GM19397 (cell line): ENCODE data around the gene RPN2.

Experiments used
- ATAC-seq: cut with Tn5 transposase; IDR thresholded peaks from one replicate; pipeline ENCODE4 v1.9.1; 2021; ENCODE audit warnings: mild to moderate bottlenecking, moderate library complexity; ENCODE audit not compliant: unreplicated experiment

RPN2 gene

GRCh38 chr20:37238935-37239451 lies 59.9 kb downstream of the RPN2 start:
- ATAC-seq: no peak

DNA sequence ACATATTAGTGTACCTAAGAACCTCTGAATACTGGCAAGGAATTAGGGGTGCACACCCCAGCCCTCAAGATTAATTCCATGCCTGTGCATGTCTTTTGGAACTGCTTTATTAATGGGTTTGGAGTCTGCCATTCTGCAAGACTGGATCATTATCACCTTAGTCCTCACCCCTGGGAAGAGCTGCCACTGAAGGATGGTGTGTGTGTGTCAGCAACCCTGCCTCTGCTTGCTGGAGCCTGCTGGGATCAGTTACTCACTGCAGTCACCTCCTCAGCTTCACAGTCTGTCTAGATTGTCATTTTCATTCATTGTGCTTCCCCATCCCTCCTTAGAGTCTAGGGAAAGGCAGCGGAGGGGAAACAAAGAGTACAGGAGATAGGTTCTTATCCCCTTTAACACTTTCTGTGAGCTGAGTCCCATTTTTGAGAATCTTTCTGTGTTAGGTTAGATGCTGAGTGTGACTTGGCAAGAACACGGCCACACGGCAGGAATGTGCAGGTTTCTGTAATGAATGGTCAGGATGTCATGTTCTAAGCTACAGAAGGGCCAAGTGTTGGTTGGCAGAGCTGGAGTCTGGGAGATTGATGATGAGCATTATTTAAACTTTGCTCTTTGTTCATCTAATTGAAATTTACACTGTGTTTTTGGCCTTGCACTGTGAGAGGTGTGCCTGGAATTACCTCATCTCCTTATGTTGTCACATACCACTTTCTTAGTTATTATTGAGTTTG lies 61.4 kb downstream of the RPN2 start:
- no peak for ATAC-seq

- ATAC-seq: no peak
Measured at GRCh38 chr20:37242503-37242902, 63.4 kb downstream of the RPN2 start.

GRCh38 chr20:37243076-37243936 lies 64.2 kb downstream of the RPN2 start:
- ATAC-seq: no peak

DNA sequence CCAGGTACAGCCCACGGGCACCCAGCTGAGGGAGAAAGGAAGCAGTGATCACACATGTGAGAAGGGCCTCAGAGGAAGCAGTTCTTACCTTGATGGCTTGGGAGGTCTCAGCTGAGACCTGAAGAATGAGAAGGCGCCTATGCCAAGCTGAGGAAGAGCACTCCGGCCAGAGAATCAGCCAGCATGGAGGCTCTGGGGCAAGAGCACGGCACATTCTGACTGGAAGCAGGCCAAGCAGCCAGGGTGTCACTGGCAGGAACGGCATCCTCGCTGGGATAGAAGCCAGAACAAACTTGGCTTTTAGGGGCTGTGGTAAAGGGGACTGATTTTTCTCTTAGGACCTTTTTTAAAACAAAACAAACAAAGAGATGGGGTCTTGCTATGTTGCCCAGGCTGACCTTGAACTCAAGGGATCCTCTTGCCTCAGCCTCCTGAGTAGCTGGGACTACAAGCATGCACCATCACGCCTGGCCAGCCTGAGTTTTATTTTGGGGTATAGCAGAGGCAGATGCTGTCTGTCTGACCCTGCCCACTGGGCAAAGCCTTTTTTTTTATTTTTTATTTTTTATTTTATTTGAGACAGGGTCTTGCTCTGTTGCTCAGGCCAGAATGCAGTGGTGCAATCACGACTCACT lies 64.9 kb downstream of the RPN2 start:
- ATAC-seq: no peak

- ATAC-seq: no peak
Measured at GRCh38 chr20:37244572-37244957, 65.4 kb downstream of the RPN2 start.

DNA sequence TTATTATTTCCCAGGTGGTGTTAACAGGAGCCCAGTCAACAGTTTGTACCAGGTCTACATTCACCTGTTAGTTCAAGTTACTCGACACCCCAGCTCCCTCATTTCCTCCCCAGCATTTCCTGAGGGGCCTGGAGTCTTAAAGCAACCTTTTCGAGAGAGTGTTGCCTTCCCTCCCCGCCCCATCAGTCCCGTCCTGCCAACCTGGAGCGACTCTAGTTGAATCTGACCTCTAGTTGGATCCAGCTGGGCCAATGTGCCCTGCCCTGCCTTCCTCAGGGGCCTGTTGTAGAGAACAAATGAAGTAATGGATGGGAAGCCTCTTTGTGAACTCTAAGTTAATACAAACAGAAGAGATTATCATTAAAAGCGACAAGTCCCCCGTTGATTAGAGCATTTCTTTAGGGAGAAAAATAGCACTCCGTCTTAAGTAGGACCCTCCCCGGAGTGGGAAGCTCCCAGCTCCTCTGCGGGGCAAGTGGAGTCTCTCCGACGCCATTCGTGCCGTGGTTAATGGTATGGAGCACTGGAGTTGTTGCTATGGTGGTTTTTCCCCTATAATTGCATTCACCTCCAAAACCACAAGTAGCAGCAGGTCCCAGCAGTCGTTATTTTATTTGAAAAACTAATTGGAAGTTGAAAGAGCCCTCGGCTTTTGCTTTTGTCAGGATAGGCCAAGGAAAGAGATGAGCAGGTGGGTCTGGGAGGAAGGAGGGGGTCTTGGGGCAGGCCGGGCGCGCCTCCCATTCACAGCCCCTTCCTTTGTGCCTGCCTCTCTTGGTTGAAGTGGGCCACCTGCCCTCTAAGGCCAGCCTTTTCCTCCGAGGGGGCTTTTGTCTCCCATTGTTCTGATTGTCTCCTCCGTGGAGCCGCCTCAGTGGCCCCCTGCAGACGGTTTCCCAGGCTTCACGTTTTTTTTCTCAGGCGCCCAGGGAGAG lies 66.4 kb downstream of the RPN2 start:
- ATAC-seq: no peak

- ATAC-seq: no peak
Measured at GRCh38 chr20:37246736-37247135, 67.6 kb downstream of the RPN2 start.

DNA sequence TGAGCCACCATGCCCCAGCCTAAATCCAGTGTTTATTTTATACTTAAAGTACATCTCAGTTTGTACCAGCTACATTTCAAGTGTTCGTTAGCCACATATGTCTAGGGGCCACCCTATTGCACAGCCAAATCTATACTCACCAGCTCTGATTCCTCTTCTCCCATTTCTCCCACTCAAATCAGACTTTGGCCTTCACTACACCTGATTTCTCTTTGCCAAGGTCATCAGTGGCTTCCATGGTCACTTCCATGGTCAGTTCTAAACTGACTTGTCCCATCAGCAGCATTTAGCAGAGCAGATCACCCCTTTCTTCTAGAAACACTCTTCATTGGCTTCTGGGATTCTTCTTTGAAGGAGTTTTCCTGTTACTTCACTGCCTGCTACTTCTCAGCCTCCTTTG lies 68.4 kb downstream of the RPN2 start:
- no peak for ATAC-seq

DNA sequence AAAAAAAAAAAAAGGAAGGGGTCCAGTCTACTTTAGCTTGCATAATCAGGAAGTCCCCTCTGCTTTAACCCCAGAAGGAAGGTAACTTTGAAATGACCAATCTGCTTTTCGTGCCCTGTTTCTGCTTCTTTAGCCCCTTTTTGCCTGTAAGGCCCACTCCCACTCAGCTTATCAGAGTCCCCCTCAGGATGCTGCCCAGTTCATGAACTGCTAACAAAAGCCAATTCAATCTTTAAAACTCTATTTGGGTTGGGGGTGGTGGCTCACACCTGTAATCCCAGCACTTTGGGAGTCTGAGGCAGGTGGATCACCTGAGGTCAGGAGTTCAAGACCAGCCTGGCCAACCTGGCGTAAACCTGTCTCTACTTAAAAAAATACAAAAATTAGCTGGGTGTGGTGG lies 70.2 kb downstream of the RPN2 start:
- ATAC-seq: no peak

- ATAC-seq: no peak
Measured at GRCh38 chr20:37251825-37252477, 72.8 kb downstream of the RPN2 start.

DNA sequence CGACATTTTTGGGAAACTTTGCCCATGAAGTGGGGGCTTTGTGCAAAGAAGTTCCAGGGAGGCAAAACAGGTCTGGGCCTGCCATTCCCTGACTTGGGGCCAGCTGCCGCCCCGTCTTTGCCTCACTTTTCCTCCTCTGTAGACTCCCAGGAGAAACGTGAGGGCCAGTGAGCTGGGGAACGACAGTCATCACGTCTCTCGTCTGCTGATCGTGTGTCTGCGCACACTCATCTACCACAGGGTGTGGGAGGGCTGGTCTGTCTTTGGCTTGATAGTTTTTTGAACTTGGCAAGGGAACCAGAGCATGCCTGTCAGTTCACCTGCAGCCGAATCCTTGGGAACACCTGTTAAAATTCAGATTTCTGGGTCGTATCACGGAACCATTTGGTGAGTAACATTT lies 74.0 kb downstream of the RPN2 start:
- no peak for ATAC-seq

DNA sequence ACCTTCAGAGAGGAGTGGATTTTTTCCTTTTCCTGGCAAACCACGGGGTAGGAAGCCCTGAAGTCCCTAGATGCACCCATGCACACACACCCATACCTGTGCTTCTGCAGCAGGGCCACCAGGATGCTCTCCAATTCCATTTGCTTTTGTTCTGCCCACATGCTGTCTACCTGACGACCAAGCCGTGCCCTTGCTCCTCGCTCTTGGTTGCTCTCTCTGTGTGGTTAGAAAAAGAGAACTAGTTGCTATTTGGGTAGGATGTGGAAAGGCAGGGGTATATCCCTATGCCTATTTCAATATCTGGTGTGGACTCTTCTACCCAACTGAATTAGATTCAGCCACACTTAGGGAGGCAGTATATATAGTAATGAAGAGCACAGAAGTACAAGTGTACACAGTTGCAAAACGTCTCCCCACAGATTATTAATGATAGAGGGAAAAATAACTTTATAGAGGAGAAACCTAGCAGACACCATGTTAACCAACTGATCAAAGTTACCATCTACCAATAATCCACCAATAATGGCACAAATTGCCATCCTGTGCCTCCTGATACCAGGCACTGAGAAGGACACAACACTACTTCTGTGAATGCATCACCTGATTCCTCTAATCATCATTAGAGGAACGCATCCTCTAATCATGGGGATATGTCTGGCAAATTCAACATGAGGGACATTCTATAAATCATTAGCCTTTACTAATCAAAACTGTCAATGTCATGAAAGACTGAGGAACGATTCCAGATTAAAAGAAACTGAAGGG lies 75.2 kb downstream of the RPN2 start:
- ATAC-seq: no peak

DNA sequence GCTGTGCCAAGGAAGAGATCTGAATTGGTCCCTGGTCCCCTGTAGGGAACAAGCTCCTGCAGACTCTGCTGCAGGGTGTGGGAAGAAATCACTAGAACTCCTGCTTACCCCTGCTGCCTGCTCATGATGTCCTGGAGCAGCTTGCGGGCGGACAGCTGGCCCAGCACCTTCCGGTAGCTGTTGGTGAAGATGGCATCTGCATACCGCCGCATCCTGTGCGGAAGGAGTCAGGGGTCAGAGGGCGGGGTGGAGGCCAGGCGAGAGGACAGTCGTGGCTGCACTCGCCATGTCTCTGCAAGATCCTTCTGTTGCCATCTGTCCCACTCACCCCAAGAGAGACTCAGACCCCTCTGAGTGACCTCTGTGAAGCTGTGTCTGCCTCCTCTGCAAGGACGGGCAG lies 77.2 kb downstream of the RPN2 start:
- ATAC-seq: no peak

DNA sequence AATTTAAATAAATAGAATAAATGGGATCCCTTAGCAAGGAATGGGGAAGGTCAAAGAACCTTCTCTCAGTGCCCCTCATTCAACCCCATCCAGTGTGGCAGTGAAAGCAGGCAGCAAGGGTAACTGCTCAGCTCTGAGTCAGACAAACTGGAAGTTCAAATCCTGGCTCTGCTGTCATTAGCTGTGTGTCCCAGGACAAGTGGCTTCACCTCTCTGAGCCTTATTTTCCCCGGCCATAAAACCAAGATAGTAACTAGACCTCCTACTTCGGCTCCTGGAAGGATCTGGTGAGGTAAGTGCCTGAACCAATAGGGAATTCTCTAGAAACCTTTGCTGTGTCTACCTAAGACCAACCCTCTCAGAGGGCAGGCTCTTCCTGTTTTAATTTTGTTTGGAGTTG lies 78.4 kb downstream of the RPN2 start:
- no peak for ATAC-seq

DNA sequence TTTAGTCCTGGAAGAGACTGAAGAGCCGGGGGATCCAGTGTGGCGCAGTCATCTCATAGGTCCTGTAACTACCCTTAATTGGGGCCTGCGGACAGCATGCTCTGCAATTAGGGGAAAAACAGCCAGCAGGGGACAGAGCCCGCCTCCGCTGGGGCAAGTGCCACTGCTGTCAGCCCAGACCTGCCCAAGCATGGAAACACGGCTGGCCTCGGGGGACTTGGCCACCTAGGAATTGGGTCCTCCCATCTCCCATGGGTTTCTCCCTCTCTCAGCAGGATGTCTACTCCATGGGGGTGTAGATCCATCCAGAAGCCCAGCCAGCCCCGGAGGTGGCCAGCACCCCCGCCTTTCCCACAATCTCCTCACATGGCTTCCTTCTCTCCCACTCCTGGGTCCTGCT lies 78.9 kb downstream of the RPN2 start:
- no peak for ATAC-seq

DNA sequence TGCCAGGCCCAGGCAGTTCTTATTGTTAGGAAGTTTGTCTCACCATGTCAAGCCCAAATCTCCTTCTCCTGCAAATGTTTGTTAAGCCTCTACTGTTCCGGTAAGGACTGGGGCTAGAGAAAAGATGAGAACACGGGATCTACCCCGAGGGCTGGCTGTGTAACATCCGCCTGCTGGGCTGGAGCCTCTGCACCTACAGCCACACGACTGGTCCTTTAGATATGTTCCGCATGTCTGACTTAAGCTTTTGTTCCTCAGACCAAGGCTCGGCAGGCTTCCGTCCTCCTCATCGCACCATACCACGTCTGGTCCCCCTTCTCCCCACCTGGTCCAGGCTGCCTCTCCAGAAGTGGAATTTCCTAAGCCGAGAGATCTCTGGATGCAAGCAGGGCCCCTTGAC lies 79.9 kb downstream of the RPN2 start:
- no peak for ATAC-seq

- no peak for ATAC-seq
Measured at GRCh38 chr20:37259865-37260264, 80.7 kb downstream of the RPN2 start.

DNA sequence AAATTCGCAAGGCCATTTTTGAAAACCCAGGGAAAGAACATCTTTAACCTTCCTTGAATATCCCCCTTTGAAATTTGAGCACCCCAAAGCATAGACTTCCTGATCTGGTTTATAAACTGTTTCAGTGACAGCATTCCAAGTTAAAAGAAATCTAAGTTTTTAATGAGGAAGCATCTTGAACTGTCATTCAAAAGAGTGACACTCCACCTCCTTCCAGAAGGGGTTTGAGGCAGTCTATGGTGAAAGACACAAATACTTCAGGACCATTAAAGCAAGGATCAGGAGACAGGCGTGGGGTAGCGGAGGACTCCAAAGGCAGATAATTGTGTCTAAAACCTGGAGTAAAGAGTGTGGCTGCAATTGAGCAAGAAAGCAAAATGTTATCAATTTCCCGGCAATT lies 81.8 kb downstream of the RPN2 start:
- ATAC-seq: no peak
